Endothelial cell of umbilical vein (primary cell): ENCODE measurements around the gene AJAP1. TPM values are rescaled to one million over a fixed set of nuclear protein-coding genes. Genes with fewer than 3 reads are reported as not detected.

Experiments
- BruUV-seq: library from RNA; stranded (reverse); fragments of 400-500 nt; replicated peaks from 2 replicates; lab custom pipeline; 2021; lab: Mats Ljungman, UMichigan
- CTCF ChIA-PET: fragments of 300-600, 350-600 bp; sonication (Branson Sonifier 250); formaldehyde crosslinking; loops from one replicate; lab custom pipeline; 2021; ENCODE audit warnings: antibody characterized with exemption, inconsistent platforms; lab: Charles Lee
- POLR2A ChIA-PET: fragments of 300-600, 350-600 bp; sonication (Branson Sonifier 250); formaldehyde crosslinking; loops from one replicate; lab custom pipeline; 2021; ENCODE audit warnings: antibody characterized with exemption, inconsistent platforms; lab: Charles Lee
- DNase-seq: peaks from one replicate; pipeline ENCODE4 v3.0.0-alpha.2; 2011; ENCODE audit warnings: low read depth, low spot score
- FAIRE-seq: peaks from 2 replicates; lab custom pipeline; 2011; peaks lifted over from hg19 to GRCh38; lab: Jason Lieb, UNC
- H2AFZ ChIP-seq: 2 replicates; pipeline ENCODE4 v1.6.0; 2012; ENCODE audit warnings: low read depth, low read length, control low read depth, inconsistent platforms
- H3K27ac ChIP-seq: 2 replicates; pipeline ENCODE4 v1.5.1; 2011; ENCODE audit warnings: low read depth, mild to moderate bottlenecking, control low read depth, low read length, moderate library complexity; ENCODE audit not compliant: insufficient read depth
- H3K27me3 ChIP-seq, 2 experiments: 2 replicates each; pipeline versions ENCODE4 v1.6.0 to v1.6.1; 2011; ENCODE audit warnings: low read length in 2 of 2, mixed read lengths in 1 of 2; ENCODE audit not compliant: control insufficient read depth in 2 of 2, insufficient read depth in 2 of 2
- H3K36me3 ChIP-seq, 2 experiments: 2 replicates in 1 of 2; 3 replicates in 1 of 2; pipeline ENCODE4 v1.5.1; 2011; ENCODE audit warnings: low read length in 2 of 2, mild to moderate bottlenecking in 1 of 2, moderate library complexity in 1 of 2; ENCODE audit not compliant: control insufficient read depth in 2 of 2, insufficient read depth in 2 of 2; ENCODE audit errors: extremely low read depth in 1 of 2
- H3K4me1 ChIP-seq: 3 replicates; pipeline ENCODE4 v1.5.1; 2011; ENCODE audit warnings: mild to moderate bottlenecking, low read length; ENCODE audit not compliant: control insufficient read depth, insufficient read depth; ENCODE audit errors: extremely low read depth
- H3K4me2 ChIP-seq: 2 replicates; pipeline ENCODE4 v1.6.1; 2011; ENCODE audit warnings: low read length, control low read depth, mixed read lengths; ENCODE audit not compliant: insufficient read depth
- H3K4me3 ChIP-seq, 3 experiments: fragments of 200-600 bp in 1 of 3; sonication (generic), shearing (Covaris generic) in 1 of 3; replicated peaks in 1 of 3; 2 replicates each; pipeline ENCODE4 v1.5.1; 2011 to 2016; ENCODE audit warnings: control low read depth in 3 of 3, low read length in 3 of 3, mild to moderate bottlenecking in 2 of 3, inconsistent platforms in 1 of 3, low read depth in 1 of 3, moderate library complexity in 1 of 3; ENCODE audit not compliant: insufficient read depth in 1 of 3
- H3K79me2 ChIP-seq: 2 replicates; pipeline ENCODE4 v1.6.0; 2012; ENCODE audit warnings: low read length, inconsistent platforms; ENCODE audit not compliant: control insufficient read depth, insufficient read depth
- H3K9ac ChIP-seq: replicated peaks from 2 replicates; pipeline ENCODE3; 2011; ENCODE audit warnings: low read length, control low read depth; ENCODE audit not compliant: insufficient read depth; ENCODE audit errors: extremely low read depth
- H3K9me1 ChIP-seq: replicated peaks from 3 replicates; pipeline ENCODE4 v1.6.0; 2011; ENCODE audit warnings: mild to moderate bottlenecking, low read length; ENCODE audit not compliant: control insufficient read depth, insufficient read depth; ENCODE audit errors: extremely low read depth
- H3K9me3 ChIP-seq: replicated peaks from 2 replicates; pipeline ENCODE4 v1.5.1; 2012; ENCODE audit warnings: low read length, inconsistent platforms; ENCODE audit not compliant: control insufficient read depth, insufficient read depth
- H4K20me1 ChIP-seq: replicated peaks from 2 replicates; pipeline ENCODE3; 2011; ENCODE audit warnings: mild to moderate bottlenecking, low read length; ENCODE audit not compliant: control insufficient read depth, insufficient read depth; ENCODE audit errors: extremely low read depth
- CTCF ChIP-seq, 2 donors: IDR thresholded peaks; 1 replicate in 1 of 2; 2 replicates in 1 of 2; pipeline ENCODE4 v1.5.1; 2011; ENCODE audit warnings: low read length in 2 of 2, mild to moderate bottlenecking in 2 of 2, moderate library complexity in 2 of 2, control low read depth in 1 of 2, inconsistent platforms in 1 of 2, low read depth in 1 of 2; ENCODE audit not compliant: insufficient read depth in 1 of 2; ENCODE audit errors: extremely low read depth in 1 of 2
- EZH2 ChIP-seq: IDR thresholded peaks from 2 replicates; pipeline ENCODE4 v1.6.1; 2012; ENCODE audit warnings: borderline replicate concordance, low read depth, mild to moderate bottlenecking, moderate library complexity, low read length, inconsistent platforms; ENCODE audit not compliant: severe bottlenecking
- FOS ChIP-seq: IDR thresholded peaks from 2 replicates; pipeline ENCODE4 v1.6.1; 2011; ENCODE audit warnings: mild to moderate bottlenecking, low read length, moderate library complexity, borderline replicate concordance; ENCODE audit not compliant: insufficient read depth
- GATA2 ChIP-seq: IDR thresholded peaks from 2 replicates; pipeline ENCODE4 v1.7.0; 2011; ENCODE audit warnings: low read depth, mild to moderate bottlenecking, moderate library complexity, mixed read lengths, low read length; ENCODE audit not compliant: insufficient read length, insufficient read depth
- JUN ChIP-seq: IDR thresholded peaks from 2 replicates; pipeline ENCODE4 v1.6.1; 2011; ENCODE audit warnings: borderline replicate concordance, low read depth; ENCODE audit not compliant: insufficient read length, insufficient read depth
- MAX ChIP-seq: IDR thresholded peaks from 2 replicates; pipeline ENCODE4 v1.6.1; 2011; ENCODE audit not compliant: insufficient read depth, insufficient read length
- MYC ChIP-seq: IDR thresholded peaks from one replicate; pipeline ENCODE4 v1.6.1; 2011; ENCODE audit warnings: mild to moderate bottlenecking, low read depth, low read length
- POLR2A ChIP-seq: IDR thresholded peaks from 2 replicates; pipeline ENCODE4 v1.6.1; 2012; ENCODE audit warnings: low read depth, mild to moderate bottlenecking, control low read depth, low read length
- POLR2AphosphoS5 ChIP-seq: IDR thresholded peaks from 2 replicates; pipeline ENCODE4 v1.6.1; 2012; ENCODE audit warnings: low read depth, mild to moderate bottlenecking, control low read depth, low read length, moderate library complexity; ENCODE audit not compliant: insufficient read depth
- dilution Hi-C: fragments of 300-500 bp; cut with MboI; formaldehyde crosslinking; loops from one replicate; pipeline ENCODE4 v1.15.0; 2019; ENCODE audit warnings: low sequenced_read_pairs; ENCODE audit not compliant: extremely low pct_ligation_motif_present
- intact Hi-C: fragments of 100-400 bp; cut with micrococcal nuclease; formaldehyde crosslinking; loops from one replicate; pipeline ENCODE4 v1.10.0; 2022
- polyA plus RNA-seq, 4 experiments: library from polyadenylated mRNA; depleted of rRNA in 3 of 4; stranded (reverse) in 3 of 4; unstranded in 1 of 4; fragments of >200 nt; gene quantifications; 2 replicates each; pipeline versions ENCODE4 v1.2.1 to v1.2.3, GENCODE V29; 2011 to 2012; ENCODE audit warnings: missing spikeins in 1 of 4
- total RNA-seq: library from RNA; stranded (reverse); gene quantifications from 2 replicates; pipeline ENCODE4 v1.2.3, GENCODE V29; 2021

Gene AJAP1
- total and polyA plus RNA-seq, 2 donors (not counting 3 experiments of a cell fraction or from before 2014, with no cell fraction given): not detected

GRCh38 chr1:4626061-4626460 lies 28.3 kb upstream of the AJAP1 start:
- Histone ChIP-seq H3K79me2 (no peaks in the 10 kb centered on the region), H3K9ac (no peak overlapping the region), H2AFZ (no peak overlapping the region), H3K4me3 (no peak overlapping the region), H3K4me1 (no peaks in the 10 kb centered on the region), H3K36me3 (no peaks in the 10 kb centered on the region), H3K9me3 (no peaks in the 10 kb centered on the region), H3K9me1 (no peaks in the 10 kb centered on the region), H4K20me1 (no peaks in the 10 kb centered on the region), H3K4me2 (no peak overlapping the region), H3K27me3 (no peaks in the 10 kb centered on the region), H3K27ac (no peak overlapping the region)
- FAIRE-seq: no peak
- no TSS peak for BruUV-seq
- intact Hi-C loops: no loop called here
- TF ChIP-seq CTCF (IDR thresholded peaks at IDR 0.05; ENCODE audit: extremely low read depth in 1 of 2, insufficient read depth in 1 of 2, low read depth in 1 of 2, low read length in 2 of 2): no peak
- no peak for TF ChIP-seq POLR2A
- no peak for TF ChIP-seq MAX
- TF ChIP-seq JUN: no peak
- TF ChIP-seq MYC: no peak
- TF ChIP-seq POLR2AphosphoS5: no peak
- TF ChIP-seq EZH2: no peak
- TF ChIP-seq FOS: no peak
- TF ChIP-seq GATA2: no peak
- dilution Hi-C loops: no loop called here
- CTCF ChIA-PET: no interaction called here
- DNase-seq: no peak
- POLR2A ChIA-PET: no interaction called here
